ENCODE measurements around the gene LRCH1. TPM values are rescaled to one million over a fixed set of nuclear protein-coding genes. Genes with fewer than 3 reads are reported as not detected.
A peak's percentile ranks its signal among the peaks of the same experiment; 100 is the strongest.

Gene LRCH1
- total RNA-seq, 1 experiment from 2014 or later, result 4.9 TPM

- DNase-seq (ENCODE audit: low spot score), result no peak
Measured at GRCh38 chr13:46665633-46666482, 112.9 kb downstream of the LRCH1 start.

GRCh38 chr13:46666727-46667456 is 113.9 kb downstream of the LRCH1 start:
- no peak for DNase-seq (ENCODE audit: low spot score)

DNA sequence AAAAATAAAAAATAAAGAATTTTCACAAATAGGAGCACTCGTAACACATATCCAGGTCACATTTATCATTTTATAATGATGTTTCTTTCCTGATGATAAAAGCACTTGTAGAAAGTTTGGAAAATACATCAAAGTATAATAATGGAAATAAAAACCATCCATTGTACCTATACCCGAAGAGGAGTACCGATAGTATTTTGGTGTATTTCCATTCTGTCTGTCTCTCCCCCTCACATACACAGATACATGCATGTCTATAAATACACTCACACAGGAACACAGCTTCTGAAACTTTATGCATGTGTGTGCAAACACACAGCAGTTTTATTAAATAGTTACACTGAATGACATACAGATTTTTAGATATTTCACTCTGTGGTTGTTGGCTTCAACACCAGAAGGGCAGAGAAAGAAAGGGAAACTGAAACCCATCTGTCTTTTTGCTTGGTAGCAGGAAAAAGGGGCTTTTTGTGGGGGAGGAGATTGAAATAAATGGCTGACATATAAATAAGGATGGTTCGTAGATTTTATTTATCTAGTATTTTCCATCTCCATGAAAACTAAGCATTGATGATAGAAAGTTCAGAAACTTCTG is 114.8 kb downstream of the LRCH1 start:
- no peak for DNase-seq (ENCODE audit: low spot score)

- DNase-seq (ENCODE audit: low spot score), result peak; percentile 77
Measured at GRCh38 chr13:46668302-46668720, 115.3 kb downstream of the LRCH1 start.

- no peak for DNase-seq (ENCODE audit: low spot score)
Measured at GRCh38 chr13:46668931-46669525, 116.1 kb downstream of the LRCH1 start.

DNA sequence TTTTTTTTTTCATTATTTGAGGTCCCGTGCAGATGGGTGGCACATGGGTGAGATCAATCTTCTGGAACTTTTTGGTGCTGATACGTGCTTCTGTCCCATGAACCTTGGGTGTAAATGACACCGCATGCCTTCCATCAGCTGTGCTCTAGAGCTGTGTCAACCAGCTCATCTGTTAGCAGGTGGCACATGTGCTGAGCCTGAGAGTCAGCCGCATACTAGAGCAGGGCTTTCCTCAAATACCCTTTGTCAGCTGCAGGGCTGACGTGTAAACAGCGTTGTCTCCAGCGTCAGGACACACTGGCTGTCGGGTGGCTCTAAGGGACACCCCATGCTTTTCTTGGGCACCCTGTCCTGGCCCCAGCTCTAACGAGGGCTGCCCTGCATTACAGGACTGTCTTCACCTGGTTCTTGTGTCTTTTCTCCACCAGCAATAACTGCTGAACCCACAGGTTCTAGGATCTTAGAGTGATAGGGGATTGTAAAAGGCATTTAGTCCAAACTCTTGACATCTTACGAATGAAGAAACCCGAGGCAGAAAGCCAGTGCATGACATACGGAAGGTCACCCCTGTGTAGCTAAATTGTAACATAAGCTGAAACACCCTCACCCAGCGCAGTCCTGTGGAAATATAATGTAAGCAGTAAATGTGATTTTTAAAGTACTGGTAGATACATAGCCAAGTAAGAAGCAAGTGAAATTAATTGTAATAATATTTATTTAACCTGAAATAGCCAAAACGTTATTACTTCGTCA is 119.5 kb downstream of the LRCH1 start:
- DNase-seq (ENCODE audit: low spot score), result no peak

GRCh38 chr13:46675016-46675415 is 122.0 kb downstream of the LRCH1 start:
- no peak for DNase-seq (ENCODE audit: low spot score)

DNA sequence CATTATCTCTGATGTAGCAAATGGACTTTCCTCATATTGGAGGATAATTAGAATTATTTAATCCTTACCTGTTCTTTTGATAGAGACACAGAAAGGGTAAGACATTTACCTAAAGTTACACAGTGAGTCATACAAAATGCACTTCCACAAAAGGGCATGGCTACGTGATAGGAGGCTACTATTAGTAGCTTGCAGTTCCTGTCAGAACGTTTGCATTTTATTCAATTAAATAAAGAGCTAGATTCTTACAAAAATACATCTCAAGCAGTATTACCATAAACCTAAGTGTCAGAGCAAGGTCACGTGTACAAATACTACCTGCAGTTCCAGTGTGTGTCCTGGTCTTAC is 123.4 kb downstream of the LRCH1 start:
- no peak for DNase-seq (ENCODE audit: low spot score)

DNA sequence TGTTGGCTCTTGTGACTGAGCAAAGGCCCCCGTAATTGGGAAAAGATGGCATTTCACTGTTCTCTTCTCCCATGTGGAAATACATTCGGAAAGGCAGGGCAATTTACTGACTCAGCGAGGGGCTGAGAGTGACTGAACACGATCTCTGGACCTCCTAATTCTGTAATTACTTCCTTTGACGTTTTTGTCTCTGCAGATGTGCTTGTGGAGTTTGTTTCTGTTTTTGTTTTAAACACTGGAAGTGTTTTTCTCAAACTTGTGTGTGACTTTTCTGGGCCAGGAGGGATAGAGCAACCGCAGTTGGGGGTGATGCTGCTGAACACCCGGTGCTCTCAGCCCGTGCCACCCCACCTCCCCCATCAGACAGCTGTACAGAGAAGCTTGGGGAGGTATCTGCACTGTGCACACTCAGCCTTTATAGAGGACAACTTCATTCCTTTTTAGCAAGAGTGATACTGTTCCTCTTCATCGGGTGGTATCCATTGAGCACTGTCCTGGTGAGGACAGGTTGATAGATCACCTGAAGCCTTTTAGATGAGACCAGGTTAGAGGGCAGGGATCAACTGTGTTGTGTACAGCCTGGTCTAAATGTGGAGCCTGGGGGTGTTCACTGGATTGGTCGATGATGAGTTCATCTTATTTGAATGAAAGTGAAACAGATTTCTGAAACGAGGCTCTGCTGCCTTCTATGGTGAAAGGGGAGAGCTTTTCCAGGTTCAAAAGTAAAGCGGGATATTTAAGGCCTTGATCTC is 126.6 kb downstream of the LRCH1 start:
- DNase-seq (ENCODE audit: low spot score), result peak; percentile 29

- no peak for DNase-seq (ENCODE audit: low spot score)
Measured at GRCh38 chr13:46682015-46682414, 129.0 kb downstream of the LRCH1 start.

DNA sequence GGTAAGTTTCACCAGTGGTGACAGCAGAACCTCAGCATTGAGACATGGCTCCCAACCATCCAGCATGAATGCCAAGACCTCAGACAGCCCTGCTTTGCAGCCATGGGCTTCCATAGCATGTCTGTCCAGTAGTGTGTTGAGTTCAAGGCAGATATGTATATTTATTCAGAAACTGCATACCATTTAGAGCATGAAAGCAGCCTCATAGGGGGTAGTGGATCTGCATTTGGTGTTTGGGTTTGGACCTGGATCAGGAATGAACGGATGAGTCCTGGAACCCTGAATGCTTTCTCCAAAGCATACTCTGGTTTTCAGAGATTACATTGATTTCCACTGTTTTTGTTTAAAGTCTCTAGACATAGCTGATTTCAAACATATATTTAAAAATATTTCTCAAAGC is 129.7 kb downstream of the LRCH1 start:
- no peak for DNase-seq (ENCODE audit: low spot score)

GRCh38 chr13:46683676-46684260 is 130.8 kb downstream of the LRCH1 start:
- no peak for DNase-seq (ENCODE audit: low spot score)

GRCh38 chr13:46684287-46685001 is 131.5 kb downstream of the LRCH1 start:
- no peak for DNase-seq (ENCODE audit: low spot score)

GRCh38 chr13:46685006-46685730 is 132.2 kb downstream of the LRCH1 start:
- DNase-seq (ENCODE audit: low spot score), result no peak

DNA sequence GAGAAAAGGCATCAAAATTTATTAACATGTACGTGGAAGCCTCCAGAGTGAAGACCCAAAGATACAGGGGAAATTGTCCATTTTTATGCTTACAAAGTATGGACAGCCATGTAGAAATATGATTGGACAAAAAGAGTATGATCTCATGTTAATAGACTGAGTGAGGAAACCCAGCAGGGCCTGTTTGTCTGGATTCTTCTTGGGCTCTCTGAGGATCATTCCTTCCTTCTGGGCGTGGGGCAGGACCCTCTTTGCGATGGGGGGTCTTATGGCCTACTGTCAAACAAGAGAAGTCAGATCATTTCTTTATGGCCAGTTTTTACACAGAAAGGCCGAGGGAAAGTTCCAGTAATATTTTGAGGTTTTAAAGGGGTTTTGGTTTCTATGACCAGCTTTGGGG is 133.2 kb downstream of the LRCH1 start:
- no peak for DNase-seq (ENCODE audit: low spot score)

DNA sequence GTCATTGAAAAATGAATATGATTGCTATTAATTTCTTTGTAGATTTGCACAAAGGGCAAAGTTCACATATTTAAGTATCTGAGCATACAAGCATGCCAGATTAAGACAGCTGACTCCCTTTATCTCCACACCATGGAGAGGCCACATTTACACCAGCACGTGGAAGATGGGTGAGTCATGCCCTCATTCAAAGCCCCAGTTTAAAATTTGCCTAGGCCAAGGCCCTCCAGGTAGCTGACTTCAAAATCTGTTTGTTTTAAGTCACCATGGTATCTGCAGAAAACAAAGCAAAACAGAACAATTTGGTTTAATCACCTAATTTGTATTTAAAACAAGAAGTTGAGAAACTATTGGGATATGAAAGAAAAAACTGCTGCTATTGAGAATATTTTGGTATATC is 134.8 kb downstream of the LRCH1 start:
- peak; percentile 16 for DNase-seq (ENCODE audit: low spot score)

DNA sequence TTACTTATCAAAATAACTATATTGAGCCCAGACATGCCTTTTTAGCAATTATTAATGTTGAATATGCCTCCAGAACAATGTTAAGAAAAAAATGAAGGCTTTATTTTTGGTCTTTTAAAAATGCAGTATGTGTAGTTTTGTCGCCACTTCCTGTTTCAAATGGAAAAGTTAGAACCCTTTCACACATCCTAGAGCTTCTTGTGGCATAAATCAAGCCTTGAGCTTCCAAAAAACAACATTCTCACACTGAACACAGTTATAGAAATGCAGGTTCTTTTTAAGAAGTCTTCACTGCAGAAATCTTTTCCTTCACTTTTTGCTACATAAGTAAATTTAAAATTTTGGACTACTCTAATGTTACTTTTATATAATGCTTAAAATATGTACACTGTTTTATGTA is 135.3 kb downstream of the LRCH1 start:
- no peak for DNase-seq (ENCODE audit: low spot score)

DNA sequence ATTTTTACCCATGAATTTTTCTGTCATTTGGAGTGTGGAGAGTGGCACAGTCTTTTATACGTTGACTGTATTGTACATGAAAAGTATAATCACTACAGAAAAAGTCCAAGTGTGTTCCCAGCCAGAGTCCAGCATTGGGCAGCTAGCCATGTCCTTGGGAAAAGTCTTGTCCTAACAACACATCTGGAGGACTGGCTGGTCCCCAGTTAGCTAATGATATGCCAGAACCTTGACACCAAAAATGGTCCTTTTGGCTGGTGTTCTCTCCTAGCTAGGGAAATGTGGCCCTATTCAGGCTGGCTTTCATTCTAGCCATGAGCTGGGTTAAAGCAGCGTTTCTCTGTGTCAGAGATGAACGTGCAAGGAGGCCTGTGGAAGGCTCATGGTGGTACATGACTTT is 145.0 kb downstream of the LRCH1 start:
- DNase-seq (ENCODE audit: low spot score), result no peak

DNA sequence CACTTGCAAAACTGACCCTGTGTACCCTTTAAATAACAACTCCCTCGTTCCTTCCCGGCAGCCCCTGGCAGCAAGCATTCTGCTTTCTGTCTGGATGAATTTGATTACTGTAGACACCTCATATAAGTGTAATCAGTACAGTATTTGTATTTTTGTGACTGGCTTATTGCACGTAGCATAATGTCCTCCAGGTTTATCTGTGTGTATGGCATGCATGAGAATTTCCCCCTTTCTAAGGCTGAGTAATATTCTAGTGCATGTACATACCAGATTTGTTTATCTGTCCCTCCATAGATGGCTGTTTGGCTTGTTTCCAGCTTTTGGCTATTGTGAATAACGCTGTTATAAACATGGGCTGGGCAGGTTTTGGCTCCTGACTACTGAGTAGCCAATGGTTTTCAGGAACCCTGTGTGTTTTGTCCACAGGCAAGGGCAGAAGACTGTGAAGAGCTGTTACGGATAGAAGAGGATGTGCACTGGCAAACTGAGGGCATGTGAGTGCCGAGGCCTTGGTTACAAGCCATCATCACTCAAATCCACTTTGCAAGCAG is 146.0 kb downstream of the LRCH1 start:
- no peak for DNase-seq (ENCODE audit: low spot score)
